ENCODE results near the gene BCL11B.

DNA sequence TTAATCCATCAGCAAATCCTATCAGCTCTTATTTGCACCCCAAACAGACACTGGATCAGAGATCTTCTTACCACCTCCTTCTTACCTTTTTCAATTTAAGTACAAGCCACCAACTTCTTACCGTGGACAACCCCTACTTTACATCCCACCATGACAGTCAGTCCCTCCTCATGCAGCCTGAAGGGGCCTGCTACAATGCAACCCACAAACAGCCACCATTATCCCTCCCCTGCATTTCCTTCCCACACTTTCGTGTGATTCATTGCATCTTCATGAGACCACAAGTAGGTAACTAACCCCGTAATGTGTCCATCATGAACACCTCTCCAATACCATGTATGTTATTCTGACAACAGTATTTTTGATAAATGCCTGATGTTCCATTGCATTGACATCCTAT lies 108.6 kb downstream of the BCL11B start:
- no peak for TF ChIP-seq TARDBP (IDR thresholded peaks at IDR 0.05)
- TF ChIP-seq FOXA1 (IDR thresholded peaks at IDR 0.05) = no peak

Measured in HEK293T (cell line).